HG03066 (cell line): ENCODE data around the gene TMEM182.

Experiments used
- ATAC-seq: cut with Tn5 transposase; IDR thresholded peaks from one replicate; pipeline ENCODE4 v1.9.1; 2021; ENCODE audit warnings: low read depth; ENCODE audit not compliant: unreplicated experiment

TMEM182 gene

DNA sequence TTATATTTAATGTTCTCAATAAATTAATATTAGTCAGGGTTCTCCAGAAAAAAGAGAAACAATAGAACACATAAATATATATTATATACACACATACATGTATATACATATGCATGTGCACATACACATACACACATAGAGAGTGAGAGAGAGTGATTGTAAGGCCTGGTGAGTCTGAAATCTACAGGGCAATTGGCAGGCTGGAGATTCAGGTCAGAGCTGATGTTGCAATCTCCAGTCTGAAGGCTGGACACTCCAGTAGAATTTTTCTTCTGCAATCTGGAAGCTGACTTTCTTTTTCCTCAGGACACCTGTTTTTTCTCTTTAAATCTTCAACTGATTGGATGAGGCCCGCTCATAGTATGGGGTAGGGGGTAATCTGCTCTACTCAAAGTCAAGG lies 3.2 kb downstream of the TMEM182 start:
- ATAC-seq, result no peak

- ATAC-seq, result no peak
Observed at GRCh38 chr2:102768253-102768652, 6.4 kb downstream of the TMEM182 start.

DNA sequence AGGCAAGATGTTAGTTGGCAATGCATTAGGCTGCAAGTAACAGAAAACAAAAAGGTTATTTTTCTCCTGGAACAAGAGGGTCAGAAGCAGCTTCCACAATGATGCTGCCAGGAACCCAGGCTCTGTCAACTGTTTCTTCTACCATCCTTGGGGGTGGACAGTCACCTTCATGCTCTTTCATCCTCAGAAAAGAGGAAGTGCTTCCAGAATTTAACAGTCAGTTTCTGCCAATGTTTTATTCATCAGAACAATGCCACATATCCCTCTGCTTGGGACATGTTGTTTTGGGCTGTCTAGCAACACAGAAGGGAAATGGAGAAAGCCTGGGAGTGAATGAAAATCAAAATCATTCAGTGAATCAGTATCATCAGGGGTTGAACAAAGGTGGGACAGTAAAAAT lies 7.1 kb downstream of the TMEM182 start:
- ATAC-seq, result no peak

GRCh38 chr2:102770506-102770905 lies 8.7 kb downstream of the TMEM182 start:
- no peak for ATAC-seq

GRCh38 chr2:102771114-102771513 lies 9.3 kb downstream of the TMEM182 start:
- ATAC-seq, result no peak

- ATAC-seq, result no peak
Observed at GRCh38 chr2:102772659-102773058, 10.8 kb downstream of the TMEM182 start.

GRCh38 chr2:102773149-102773705 lies 11.4 kb downstream of the TMEM182 start:
- no peak for ATAC-seq

DNA sequence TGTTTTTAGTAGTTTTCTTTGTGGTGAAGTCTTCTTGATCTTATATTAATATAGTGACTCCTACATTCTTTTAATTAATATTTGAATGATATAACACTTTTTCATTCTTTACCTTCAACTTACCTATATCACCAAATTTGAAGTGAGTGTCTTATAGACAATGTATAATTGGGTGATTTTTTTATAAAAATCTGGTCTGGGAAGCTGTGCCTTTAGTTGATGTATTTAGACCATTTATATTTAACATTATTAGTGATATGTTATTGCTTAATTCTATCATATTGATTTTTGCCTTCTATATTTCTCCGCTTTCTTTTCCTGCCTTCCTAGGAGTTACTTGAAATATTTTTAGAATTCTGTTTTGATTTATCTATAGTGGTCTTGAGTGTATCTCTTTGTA lies 16.4 kb downstream of the TMEM182 start:
- ATAC-seq, result no peak

GRCh38 chr2:102780467-102780866 lies 18.6 kb downstream of the TMEM182 start:
- ATAC-seq, result no peak

DNA sequence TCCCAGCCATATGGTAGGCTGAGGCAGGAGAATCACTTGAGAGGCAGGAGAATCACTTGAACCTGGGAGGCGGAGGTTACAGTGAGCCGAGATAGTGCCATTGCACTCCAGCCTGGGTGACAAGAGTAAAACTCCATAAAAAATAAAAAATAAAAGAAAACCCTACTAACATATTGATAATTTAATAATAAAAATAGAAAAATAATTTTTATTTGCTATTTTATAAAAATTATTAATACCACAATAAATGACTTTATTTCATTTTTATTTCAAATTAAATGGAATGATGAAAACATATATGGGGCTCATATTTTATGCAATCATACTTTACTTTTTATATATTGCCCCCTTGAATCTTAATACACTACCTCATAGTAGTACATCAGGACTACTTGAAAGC lies 20.4 kb downstream of the TMEM182 start:
- ATAC-seq, result no peak

DNA sequence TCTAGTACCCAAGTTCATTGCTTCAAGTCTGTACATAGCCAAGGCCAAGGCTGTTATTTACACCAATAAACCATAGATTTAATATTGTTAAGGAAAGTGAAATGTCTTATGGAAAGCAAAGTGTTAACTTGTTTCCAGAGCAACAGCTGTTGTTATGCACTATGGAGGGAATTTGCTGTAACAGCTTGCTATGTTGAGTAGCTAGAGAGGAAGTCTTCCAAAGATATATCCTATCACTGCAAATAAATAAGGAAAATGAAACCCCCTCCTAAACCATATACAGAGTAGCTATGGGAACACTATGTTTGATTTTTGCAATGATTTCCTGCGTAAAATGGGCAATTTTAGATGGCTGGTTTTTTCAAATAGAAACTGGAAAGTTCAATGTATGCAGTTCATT lies 21.1 kb downstream of the TMEM182 start:
- no peak for ATAC-seq

DNA sequence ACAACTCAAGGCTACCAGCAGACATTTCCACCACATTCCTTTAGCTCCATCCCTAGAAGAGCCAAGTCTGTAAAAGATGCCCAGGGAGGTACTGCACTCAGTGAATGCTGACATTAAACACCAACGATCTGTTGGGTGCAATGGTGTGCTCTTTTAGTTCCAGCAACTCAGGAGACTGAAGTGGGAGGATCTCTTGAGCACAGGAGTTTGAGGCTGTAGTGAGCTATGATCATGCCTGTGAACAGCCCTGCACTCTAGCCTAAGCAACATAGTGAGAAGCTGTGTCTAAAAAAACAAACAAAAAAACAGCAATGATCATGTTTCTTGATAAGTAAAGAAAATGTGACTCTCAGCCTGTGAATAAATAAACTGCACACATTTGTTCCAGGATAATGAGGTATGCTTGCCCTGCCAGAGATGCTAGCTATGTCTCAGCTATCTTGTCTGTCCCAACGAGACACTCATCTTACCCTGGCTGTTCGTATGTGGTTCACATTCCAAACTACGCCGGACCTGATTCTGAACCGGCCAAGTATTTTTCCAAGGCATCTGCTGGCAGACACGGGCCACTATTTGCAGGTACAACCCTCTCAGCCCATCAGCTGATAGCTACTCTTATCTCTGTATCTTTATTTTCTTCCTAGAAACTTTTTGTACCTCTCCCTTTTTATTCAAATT lies 21.8 kb downstream of the TMEM182 start:
- ATAC-seq, result no peak

DNA sequence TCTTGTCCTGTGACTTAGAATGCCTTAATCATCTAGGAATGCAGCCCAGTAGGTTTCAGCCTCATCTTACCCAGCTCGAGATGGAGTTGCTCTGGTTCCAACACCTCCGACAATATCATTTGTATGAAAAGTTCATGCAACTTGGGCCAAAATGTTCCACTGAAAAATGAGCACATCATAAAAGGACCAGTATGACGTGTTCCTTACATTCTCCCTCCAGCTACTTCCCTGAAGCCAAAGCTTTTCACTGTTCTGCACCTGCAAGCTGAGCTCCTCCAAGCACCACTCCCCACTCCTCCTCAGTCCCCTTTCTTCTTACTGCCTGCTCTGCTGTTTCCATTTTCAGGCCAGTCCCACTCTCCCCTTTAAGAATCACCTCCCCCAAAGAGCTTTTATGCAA lies 23.1 kb downstream of the TMEM182 start:
- ATAC-seq, result no peak

DNA sequence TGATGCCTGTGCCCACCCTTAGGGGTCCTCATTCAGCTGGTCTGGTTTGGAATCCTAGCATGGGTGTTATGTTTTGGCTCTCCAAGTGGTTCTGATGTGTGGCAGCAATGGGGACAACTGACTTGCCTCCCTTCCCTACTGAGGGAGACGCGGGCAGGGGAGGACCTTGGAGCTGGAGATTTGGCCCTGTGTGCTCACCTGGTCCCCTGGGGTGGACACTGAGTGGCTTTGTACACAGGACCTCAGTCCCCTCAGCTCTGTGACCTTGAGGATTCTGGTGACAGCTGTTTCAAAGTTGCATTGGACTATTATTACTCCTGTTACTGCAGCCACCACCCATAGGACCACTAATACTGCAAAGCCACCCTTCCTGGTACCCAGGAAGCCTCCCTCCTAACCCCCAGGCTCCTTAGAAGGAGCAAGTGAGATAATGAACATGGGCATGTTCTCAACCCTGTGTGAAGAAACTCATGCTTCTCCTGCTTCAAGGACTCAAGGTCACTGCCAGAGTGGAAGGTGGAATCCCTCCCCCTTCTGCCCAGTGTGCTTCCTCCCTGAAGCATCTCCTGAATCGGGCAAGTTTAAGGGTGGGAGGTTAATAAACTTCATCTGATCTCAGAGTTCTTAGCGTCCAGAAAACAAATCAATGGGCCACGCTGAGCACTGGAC lies 26.5 kb downstream of the TMEM182 start:
- no peak for ATAC-seq

DNA sequence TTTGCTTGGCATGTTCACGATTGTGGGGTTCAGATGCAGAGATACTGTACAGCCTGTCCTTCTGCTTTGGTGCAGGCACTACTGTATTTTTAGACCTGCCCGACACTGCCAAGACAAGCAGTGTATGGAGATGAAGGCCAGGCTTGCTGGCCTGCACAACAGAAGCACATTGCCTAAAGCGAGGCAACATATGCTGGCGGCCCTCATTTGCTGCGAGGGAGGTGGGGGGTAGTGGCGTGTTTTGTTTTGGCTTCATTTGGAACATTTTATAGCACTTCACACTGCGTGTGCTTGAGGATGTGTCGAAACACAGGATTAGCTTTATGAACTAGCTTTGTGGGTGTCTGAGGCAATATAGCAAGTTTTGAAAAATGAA lies 27.0 kb downstream of the TMEM182 start:
- no peak for ATAC-seq

- ATAC-seq, result no peak
Observed at GRCh38 chr2:102789349-102790090, 27.7 kb downstream of the TMEM182 start.

GRCh38 chr2:102790091-102790455 lies 28.2 kb downstream of the TMEM182 start:
- no peak for ATAC-seq

DNA sequence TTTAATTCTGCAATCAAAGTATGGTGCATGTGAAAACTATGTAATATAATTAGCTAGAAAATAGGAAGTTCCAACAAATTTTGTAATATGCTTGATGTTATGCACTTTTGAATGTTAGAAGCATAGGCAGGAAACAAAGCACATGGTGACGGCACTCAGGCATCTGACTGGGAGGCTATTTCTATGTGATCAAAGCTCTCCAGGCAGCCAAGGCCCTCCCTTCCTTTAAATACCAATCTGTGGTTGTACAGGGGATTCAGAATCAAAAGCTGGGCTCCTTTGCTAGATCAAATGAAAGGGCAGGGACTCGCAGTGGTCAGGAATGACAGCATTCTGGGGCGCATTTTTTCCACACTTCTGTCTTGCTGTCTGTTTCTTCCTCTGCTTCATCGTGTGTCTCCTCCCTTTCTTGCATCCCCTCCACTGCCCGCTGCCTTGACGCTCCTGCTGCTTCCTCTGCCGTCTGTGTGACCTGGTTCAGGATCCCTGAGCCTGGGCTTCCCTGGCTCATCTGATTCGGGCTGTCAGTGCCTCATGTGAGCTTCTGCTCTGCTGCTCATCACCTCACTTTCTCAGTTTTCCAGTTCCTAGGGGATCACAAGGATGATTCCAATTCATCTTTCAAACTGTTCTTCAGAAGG lies 30.9 kb downstream of the TMEM182 start:
- ATAC-seq, result no peak

DNA sequence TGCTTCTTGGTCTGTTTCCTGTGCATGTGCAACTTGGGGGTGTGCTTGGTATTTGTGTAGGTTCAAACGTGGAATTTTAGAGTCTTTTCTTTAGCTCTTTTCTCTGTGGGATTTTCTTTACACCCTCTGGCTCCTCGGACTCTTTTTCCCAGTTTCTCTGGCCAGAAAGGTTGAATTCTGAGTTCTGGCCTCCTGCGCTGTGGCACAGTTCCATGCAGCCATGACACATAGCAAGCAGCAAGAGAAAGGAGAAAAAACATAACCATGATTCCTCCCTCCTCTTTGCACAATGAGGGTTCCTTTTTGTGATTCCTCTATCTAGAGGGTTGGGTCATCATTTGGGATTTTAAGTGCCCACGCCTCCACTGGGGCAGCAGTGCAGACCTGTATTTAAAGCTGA lies 33.8 kb downstream of the TMEM182 start:
- ATAC-seq, result no peak

DNA sequence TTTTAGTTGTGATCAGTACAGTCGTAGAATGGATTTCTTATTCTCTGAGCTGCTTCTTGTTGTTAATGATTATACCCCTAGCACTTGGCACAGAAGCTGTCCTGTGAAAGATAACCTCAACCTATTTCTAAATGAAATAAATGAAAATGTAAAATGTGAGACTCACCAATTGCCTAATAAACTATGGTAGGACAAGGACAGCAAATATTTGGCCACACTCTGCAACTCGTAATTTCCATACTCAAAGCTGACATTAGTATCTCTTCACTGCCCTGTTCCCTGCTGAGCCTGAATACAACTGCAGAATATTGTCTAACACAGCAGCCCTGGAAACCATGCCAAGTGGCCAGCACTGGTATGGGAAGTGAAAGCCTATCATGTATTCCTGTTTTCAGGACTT lies 34.5 kb downstream of the TMEM182 start:
- ATAC-seq, result no peak

DNA sequence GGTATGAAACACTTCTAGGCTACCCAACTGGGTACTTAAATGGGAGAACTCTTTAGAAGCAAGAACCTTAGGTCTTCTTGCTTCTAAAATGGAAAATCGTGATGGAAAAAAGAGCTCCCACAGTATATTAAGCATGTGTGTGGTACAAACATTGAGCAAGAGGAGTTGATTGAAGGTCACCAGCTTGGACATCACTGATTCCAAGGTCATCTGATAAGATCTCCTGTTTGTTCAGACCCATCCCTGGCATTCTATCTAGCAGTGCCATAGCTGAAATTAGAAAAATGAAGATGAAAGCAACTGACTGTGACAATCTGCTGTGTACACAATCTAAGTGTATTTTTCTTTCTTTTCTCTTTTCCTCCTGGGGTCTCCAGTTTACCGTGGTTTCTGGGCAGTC lies 35.7 kb downstream of the TMEM182 start:
- ATAC-seq, result no peak
